CD4-positive, alpha-beta T cell treated with Interleukin-17A for 4 hours (primary cell): ENCODE measurements around the gene WFIKKN1.

ENCODE experiments used
- DNase-seq: peaks from one replicate; pipeline ENCODE4 v3.0.0-alpha.2; 2020; ENCODE audit warnings: mixed read lengths

Gene WFIKKN1

GRCh38 chr16:630815-631405 is at the start of gene WFIKKN1:
Gene WFIKKN1, plus strand, starts transcription at chr16:630985. Its CDS starts 269 bp downstream, at chr16:631254.
- no peak for DNase-seq

GRCh38 chr16:582218-582613 is 48.6 kb upstream of the WFIKKN1 start:
- DNase-seq = no peak

- DNase-seq = no peak
These were observed 48.0 kb upstream of the WFIKKN1 start for GRCh38 chr16:582614-583331.

- DNase-seq = no peak
These were observed 47.3 kb upstream of the WFIKKN1 start for GRCh38 chr16:583470-583814.

- DNase-seq = no peak
These were observed 46.8 kb upstream of the WFIKKN1 start for GRCh38 chr16:583815-584591.

GRCh38 chr16:585351-585750 is 45.4 kb upstream of the WFIKKN1 start:
- no peak for DNase-seq

- no peak for DNase-seq
These were observed 44.6 kb upstream of the WFIKKN1 start for GRCh38 chr16:586047-586644.

- no peak for DNase-seq
These were observed 43.9 kb upstream of the WFIKKN1 start for GRCh38 chr16:586645-587590.

GRCh38 chr16:588639-588888 is 42.2 kb upstream of the WFIKKN1 start:
- peak; percentile 64 for DNase-seq

- peak; percentile 98 for DNase-seq
These were observed 41.7 kb upstream of the WFIKKN1 start for GRCh38 chr16:588889-589657.

- peak; percentile 99 for DNase-seq
These were observed 41.1 kb upstream of the WFIKKN1 start, which contains the start of gene RAB40C for GRCh38 chr16:589658-590187. Gene RAB40C, plus strand, starts transcription at chr16:590066. Its CDS starts 226 bp downstream, at chr16:590292.

GRCh38 chr16:590188-590814 is 40.5 kb upstream of the WFIKKN1 start:
- DNase-seq = no peak

- no peak for DNase-seq
These were observed 40.0 kb upstream of the WFIKKN1 start for GRCh38 chr16:590815-591200.

GRCh38 chr16:591231-591630 is 39.6 kb upstream of the WFIKKN1 start:
- no peak for DNase-seq

- no peak for DNase-seq
These were observed 38.8 kb upstream of the WFIKKN1 start for GRCh38 chr16:591892-592517.

GRCh38 chr16:592518-593306 is 38.1 kb upstream of the WFIKKN1 start:
- no peak for DNase-seq

- DNase-seq = no peak
These were observed 37.4 kb upstream of the WFIKKN1 start for GRCh38 chr16:593406-593805.

GRCh38 chr16:593807-594206 is 37.0 kb upstream of the WFIKKN1 start:
- no peak for DNase-seq

- DNase-seq = no peak
These were observed 35.7 kb upstream of the WFIKKN1 start for GRCh38 chr16:595094-595528.
